ENCODE data around the gene NR4A3.
A peak's percentile ranks its signal among the peaks of the same experiment; 100 is the strongest.

Gene NR4A3

DNA sequence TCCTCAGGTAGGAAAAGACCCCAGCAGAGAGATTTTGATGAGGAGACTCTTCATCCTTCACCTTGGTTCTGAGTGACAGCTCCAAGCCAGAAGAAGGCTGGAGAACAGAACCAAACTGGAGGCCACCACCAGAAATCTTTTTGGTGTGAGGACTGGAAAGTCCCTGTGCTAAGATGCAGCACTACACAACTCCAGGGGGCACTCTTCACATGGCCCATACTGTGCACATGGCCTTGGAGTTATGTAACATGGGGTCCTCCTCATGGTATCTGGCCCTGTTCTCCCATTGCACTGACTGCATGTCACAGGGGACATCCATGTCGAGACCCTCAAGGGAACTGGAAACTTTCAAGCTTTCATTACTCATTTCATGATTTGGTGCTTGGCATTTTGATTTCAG, 67.4 kb downstream of the NR4A3 start:
- no peak for DNase-seq

DNA sequence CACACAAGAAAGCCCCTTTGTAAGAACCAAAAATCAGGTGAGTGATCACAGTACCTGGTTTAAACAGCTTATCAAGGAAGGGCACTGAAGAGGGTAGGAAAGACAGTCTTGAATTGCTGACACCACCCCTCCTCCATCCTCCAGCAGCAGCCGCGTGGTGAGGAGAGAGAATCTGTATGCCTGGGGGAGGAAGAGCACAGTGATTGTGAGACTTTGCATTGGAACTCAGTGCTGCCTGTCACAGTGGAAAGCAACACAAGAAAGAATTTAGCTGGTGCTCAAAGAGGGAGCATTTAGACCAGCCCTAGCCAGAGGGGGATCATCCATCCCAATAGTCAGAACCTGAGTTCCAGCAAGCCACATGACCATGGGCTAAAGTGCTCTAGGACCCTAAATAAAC, 73.1 kb downstream of the NR4A3 start:
- DNase-seq: no peak

DNA sequence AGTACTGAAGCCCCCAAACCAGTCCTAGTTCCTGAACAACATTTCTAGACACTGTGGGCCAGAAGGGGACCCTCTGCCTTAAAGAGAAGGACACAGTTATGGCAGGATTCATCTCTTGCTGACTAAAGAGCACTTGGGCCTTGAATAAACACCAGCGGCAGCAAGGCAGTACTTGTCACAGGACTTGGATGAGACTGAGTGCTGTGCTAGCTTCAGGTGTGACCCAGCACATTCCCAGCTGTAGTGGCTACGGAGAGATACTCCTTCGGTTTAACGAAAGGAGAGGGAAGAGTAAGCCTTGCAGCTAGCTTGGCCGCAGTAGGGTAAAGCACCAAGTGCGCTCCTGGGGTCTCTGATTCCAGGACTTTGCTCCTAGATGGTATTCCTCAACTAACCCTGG, 73.8 kb downstream of the NR4A3 start:
- no peak for DNase-seq

DNA sequence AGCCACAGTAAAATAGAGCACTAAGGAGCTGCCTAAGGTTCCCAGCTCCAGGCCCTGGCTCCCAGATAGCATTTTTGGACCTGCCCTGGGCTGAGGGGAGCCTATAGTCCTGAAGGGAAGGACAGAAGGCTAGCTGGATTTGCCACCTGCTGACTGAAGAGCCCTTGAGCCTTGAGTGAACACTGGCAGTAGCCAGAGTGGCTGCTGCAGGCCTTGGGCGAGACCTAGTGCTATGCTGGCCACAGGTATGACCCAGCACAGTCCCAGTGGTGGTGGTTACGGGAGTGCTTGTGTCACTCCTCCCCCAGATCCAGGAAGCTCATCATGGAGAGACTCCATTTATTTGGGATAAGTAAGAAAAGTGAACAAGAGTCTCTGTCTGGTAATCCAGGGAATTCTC, 74.4 kb downstream of the NR4A3 start:
- DNase-seq: no peak

DNA sequence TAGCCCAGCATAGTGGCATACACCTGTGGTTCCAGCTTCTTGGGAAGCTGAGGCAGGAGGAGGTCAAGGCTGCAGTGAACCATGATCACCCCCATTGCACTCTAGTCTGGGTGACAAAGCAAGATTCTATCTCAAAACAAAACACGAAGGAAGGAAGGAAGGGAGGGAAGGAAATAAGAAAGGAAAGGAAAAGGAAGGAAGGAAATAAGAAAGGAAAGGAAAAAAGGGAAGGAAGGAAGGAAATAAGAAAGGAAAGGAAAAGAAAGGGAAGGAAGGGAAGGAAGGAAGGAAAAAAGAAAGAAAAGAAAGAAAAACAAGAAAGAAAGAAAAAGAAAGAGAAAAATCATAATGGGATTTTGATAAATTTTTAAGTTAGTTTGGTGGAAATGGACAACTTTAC, 81.7 kb downstream of the NR4A3 start:
- DNase-seq: no peak

DNA sequence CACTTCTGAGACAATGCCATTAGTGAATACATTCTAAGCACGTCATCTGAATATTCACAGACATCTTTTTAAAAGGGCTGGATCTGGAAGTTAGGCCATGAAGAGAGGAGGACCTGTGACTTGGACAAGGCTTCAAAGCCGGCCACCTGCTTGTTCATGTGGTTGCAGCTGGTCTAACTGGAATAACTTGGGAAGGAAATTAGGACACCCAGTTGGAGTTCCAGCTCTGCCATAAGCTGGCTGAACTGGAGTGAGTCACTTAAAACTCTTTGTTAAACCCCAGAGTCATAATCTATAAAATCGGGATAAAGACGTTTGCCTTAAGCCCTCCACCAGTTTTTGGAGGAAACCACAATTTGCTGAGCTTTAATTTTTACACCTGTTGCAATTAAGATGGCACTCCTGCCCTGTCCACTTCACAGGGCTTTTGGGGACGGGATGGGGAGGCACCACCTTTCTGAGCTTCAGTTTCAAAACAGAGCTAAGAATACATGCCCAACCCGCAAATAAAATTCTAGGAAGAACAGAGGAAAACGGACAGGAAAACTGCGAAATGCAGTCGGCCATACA, 84.2 kb downstream of the NR4A3 start:
- no peak for DNase-seq

DNA sequence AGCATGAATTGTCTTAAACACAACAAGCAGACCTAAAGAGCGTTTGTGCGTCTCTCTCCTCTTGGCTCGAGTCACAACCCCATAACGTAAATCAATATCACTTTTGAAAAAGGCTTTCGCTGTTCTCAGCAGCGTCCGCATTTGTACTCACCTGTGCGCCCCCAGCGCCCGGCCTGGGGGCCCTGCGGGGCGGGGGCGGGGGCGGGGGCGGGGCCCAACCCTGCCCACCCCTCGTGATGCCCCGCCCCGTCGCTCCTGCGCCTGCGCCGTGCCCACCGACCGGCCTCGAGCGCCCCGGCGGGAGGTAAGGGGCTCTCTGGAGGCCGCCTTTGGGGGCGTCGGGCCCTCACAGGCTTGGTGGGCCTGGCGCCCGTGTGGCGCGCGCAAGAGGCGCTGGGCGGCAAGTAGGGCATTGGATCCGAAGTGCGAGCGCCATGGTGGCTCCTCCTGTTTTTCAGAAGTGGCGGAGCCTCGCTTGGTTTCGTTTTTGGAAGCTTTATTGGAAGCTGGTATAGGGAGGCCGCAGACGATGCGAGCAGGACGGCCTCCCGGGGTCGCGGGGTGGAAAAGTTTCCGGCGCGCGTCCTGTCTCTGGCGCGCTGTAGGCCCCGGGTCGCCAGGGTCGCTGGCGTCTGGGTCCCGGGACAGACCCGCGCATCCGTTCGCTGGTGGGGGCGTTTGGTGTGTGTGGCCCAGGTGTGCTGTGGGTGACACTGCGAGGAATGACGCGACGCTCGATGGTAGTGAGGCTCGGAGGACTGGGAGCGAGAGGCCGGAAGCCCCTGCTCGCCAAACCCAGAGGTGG, 84.9 kb downstream of the NR4A3 start, which contains the start of gene STX17:
STX17 (plus strand) TSS at position 252 of the 805 bp plus-strand sequence. CDS start 8,586 bp downstream, outside the sequence.
- peak; percentile 88 for DNase-seq

DNA sequence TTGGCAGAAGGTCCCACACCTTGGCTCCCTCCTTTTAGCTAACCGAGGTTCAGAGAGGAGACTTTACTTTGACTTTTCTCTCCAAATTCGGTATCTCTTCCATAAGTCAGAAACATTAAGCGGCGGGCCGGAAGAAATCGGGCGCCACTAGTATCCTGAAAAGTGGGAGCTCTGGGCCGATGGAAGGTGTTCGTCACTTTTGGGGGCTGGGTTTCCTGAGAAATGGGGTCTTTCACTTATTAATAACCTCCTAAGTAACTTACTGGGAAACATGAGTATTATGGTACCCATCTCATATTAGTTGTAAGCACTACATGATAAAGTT, 85.5 kb downstream of the NR4A3 start:
- DNase-seq: no peak

DNA sequence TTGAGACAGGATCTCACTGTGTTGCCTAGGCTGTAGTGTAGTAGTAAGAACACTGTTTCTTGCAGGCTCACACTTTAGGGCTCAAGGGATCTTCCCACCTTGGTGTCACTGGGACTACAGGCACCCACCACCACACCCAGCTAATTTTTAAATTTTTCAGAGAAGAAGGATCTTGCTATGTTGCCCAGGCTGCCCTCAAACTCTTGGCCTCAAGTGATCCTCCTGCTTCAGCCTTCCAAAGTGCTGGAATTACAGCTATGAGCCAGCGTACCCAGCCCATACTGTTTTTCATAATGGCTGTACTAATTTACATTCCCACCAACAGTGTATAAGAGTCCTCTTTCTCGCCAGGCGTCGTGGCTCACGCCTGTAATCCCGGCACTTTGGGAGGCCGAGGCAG, 89.9 kb downstream of the NR4A3 start:
- no peak for DNase-seq
